ENCODE data around the gene CBY2.

The CBY2 gene

DNA sequence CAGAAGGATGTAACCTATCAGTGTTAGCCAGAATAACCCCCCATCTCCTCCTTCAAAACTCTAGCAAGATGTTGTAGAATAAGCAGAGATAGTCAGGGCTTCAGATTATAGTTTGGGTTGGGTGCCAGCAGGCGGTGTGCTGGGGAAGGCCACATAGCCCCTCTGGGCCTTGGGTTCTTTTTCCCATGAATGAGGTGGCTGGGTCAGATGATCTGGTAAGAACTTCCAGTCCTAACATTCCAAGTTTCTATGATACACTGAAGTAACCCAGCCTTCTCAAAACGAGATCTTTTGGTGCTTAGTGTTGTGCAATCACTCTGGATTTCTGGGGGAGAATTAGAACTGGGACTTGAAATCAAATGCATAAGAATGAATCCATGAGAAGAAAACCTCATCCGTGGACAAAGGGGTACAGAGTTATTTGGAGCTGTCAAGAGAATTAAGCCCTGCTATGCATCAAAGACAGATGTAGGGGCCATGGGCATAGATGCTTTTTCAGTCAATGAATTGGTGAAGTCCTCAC, 810 bp downstream of the CBY2 start:
- DNase-seq: no peak

DNA sequence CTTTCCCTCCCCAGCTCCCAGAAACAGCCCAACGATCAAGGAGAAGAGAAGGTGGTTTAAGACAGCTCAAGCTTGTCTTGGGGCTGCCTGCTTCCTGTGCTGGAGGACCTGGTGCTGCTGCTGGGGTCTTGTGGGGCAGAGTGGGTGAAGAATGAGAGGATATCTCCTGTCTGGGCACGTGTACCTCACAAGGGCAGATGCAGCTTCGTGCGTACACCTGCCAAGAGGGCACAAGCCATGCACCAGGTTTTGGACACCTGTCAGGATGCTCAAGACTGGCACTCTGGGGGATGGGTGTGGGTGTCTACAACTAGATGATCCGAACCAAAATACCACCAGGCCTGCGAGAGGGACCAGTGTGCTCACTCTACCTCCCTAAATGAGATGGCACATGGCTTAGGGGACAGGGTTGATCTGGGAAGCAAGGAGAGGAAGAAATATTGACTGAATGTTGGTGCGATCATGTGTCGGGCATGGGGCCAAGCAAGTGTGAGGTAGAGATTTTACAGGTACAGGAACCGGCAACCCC, 2.2 kb downstream of the CBY2 start:
- no peak for DNase-seq

GRCh38 chr13:45704854-45705695, 3.0 kb downstream of the CBY2 start:
- no peak for DNase-seq

DNA sequence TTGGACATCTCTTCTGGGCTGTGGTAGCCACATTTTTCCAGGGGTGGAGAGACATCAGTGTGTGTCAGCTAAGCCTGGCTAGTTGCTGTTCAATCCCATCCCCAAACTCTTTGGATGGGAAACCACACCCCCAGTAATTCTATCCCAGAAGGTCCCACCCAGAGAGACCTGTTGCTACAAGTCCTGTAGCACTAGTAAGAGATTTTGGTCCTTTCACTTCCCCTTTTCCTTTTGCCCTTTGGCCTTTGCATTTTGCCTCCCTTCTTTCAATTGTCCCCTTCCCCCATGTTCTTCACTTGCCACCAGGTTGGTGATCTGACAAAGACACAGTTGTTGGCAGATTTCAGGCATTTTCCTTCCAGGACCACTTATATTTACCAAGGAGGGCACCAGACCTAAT, 3.8 kb downstream of the CBY2 start:
- no peak for DNase-seq

- DNase-seq: no peak
Measured at GRCh38 chr13:45707516-45708100, 5.5 kb downstream of the CBY2 start.

DNA sequence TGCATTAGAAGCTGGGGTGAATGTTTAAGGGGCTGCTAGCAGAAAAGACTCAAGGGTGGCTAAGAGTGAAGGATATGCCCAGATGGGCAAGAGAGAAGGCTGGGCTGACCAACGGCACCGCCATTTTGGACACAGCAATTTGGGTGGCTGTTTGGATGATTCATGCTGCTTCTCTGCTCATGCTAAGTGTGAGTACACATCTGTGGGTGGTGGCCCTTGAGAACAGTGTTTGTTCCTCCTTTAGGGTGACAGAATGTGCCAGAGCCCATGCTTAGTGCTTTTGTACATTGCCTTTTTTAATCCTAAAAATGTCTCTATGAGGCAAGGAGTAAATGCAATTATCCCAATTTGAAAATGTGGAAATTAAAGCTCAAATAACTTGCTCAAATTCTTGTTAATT, 9.8 kb downstream of the CBY2 start:
- DNase-seq: no peak

DNA sequence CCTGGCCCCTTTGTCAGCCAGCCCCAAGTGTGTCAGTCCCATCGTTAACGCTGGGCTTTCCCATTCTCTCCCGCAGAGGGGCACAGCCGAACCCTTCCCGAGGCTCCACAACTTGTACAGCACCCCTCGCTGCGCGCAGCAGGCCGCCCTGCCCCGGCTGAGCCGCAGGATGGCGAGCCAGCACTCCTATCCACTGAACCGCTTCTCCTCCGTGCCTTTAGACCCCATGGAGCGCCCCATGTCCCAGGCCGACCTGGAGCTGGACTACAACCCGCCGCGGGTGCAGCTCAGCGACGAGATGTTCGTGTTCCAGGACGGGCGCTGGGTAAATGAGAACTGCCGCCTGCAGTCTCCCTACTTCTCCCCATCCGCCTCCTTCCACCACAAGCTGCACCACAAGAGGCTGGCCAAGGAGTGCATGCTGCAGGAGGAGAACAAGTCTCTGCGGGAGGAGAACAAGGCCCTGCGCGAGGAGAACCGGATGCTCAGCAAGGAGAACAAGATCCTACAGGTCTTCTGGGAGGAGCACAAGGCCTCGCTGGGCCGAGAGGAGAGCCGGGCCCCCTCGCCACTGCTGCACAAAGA, 11.1 kb downstream of the CBY2 start:
- DNase-seq: no peak

DNA sequence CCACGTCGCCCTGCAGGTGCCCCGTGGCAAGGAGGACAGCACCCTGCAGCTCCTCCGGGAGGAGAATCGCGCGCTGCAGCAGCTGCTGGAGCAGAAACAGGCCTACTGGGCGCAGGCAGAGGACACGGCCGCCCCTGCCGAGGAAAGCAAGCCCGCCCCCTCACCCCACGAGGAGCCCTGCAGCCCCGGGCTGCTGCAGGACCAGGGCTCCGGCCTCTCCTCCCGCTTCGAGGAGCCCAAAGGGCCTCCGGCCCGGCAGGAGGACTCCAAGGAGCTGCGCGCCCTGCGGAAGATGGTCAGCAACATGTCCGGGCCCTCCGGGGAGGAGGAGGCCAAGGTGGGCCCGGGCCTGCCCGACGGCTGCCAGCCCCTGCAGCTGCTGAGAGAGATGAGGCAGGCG, 11.6 kb downstream of the CBY2 start:
- no peak for DNase-seq

GRCh38 chr13:45714170-45714569, 12.1 kb downstream of the CBY2 start:
- DNase-seq: no peak

DNA sequence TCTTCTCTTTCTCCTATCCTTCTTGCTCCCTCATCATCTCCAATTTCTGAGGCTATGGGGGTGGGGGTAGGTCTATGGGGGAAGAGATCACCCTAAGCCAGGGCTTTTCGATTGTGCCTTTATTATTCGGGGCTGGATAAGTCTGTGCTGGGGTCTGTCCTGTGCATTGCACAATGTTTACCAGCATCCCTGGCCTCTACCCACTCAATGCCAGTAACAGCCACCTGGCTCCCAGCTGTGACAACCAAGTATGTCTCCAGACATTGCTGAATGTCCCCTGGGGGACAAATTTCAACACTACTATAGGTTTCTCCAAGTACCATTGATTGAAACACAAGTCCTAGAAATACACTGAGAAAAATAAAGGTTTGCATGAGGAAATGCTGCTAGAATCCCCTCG, 13.2 kb downstream of the CBY2 start:
- DNase-seq: no peak

- no peak for DNase-seq
Measured at GRCh38 chr13:45717349-45717748, 15.2 kb downstream of the CBY2 start.

GRCh38 chr13:45718063-45718462, 15.9 kb downstream of the CBY2 start:
- DNase-seq: no peak

- no peak for DNase-seq
Measured at GRCh38 chr13:45718992-45719391, 16.9 kb downstream of the CBY2 start.

DNA sequence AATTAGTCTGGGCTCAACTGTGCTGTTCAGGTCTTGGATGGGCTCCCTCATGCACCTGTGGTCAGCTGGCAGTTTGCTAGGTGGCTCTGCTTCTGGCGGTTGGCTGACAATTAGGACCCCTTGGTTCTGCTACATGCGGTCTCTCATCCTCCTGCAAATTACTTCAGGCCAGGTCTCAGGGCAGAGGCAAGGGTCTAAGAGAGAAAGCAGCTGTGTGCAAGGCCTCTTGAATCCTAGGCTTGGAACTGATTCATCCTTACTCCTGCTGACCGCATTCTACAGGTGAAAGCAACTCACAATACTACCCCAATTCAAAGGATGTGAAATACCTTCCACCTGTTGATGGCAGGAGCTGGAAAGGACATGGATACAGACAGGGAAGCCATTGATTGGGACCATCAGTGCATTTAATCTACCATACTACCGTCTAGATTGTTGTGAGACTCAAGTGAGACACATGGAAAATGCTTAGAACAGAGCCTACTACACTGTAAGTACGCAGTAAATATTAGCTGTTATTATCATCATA, 19.1 kb downstream of the CBY2 start:
- no peak for DNase-seq

- no peak for DNase-seq
Measured at GRCh38 chr13:45723798-45724197, 21.7 kb downstream of the CBY2 start.

- peak in 1 of 2 experiments; percentile 5 for DNase-seq
Measured at GRCh38 chr13:45728759-45729158, 26.6 kb downstream of the CBY2 start.

GRCh38 chr13:45731455-45731854, 29.3 kb downstream of the CBY2 start:
- no peak for DNase-seq

- no peak for DNase-seq
Measured at GRCh38 chr13:45732916-45733315, 30.8 kb downstream of the CBY2 start.

DNA sequence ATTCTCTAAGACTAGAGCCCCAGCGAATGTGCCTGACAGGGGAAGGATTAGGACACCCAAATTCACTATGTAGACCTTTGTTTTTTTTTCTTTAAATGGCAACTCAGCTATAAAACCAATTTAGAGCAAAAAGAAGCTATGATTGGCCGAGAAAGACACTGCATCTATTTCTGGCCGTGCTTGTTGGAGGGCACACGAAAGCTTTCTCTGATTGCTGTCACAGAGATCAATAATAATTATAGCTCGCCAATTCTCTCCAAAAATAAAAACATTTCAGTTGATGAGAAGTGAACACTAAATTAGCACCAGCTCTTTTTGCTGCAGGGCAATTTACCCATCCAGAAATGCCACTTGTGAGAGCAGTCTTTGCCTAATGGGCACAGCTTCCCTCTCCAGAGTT, 31.2 kb downstream of the CBY2 start:
- no peak for DNase-seq

GRCh38 chr13:45737571-45738017, 35.5 kb downstream of the CBY2 start:
- peak; percentile 15 to 39 for DNase-seq

DNA sequence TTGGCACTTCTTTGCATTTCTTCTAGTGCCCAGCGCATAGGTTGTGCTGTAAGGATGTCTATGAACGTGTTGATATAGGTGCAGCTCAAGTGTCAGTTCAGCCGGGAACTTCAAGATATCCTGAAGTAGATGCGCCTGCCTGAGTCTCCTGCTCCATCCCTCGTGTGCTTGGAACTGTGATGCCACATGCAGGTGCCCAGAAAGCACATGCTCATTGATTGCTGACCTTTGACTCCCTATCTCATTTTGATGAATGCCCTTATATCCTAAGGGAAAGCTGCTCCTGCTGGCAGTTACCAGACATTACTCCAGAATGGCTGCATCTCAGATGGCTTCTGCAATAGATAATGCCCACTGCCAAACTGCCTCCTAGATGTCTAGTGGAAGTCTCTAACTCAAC, 40.9 kb downstream of the CBY2 start:
- no peak for DNase-seq

DNA sequence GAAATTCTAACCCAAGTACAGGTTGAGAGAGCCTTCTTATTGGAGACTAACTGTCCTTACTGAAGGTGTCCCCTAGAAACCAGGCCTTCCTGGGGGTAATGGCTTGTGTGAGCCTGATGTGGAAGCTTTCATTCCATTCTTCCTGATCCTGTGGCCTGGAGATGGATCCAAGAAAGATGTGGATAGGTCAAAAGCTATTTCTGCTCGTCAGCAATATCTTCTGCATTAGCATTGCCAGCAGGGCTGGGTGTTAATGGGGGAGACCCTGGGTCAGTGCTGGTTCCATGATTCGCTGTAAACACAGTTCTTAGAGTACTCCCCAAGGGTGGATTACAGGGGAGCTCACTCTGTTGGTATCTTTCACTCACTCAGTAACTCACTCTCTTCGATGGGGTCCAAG, 42.9 kb downstream of the CBY2 start:
- DNase-seq: no peak

DNA sequence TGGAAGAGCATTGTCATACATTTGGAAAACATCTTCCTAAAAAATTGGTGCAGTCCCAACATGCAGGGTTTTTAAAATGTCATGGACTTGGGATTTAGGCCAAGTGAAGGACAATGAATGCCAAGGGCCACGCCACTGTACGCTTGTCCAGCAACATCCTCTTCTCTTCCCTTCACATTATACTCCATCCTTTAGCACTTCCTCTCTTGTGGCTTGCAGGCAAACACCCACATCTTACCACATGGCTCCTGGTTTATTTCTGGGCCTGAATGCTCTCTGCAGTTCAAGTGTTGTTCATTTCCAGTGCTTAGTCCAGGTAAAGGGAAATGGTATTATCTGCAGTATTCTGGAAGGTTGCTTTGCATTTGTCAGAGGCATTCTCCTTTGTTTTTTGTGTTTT, 45.0 kb downstream of the CBY2 start:
- DNase-seq: no peak
